Osteocyte (in vitro differentiated cells): ENCODE results near the gene HSD17B14. TPM values are rescaled to one million over a fixed set of nuclear protein-coding genes. Genes with fewer than 3 reads are reported as not detected.

Experiments used
- DNase-seq: peaks from one replicate; pipeline ENCODE4 v3.0.0; 2021; ENCODE audit warnings: mixed read lengths; ENCODE audit not compliant: unreplicated experiment; ENCODE audit errors: extremely low spot score
- H3K27ac Mint-ChIP-seq: one replicate; pipeline ENCODE4 v1.8.0; 2021; ENCODE audit warnings: mild to moderate bottlenecking, mixed read lengths; ENCODE audit not compliant: unreplicated experiment
- H3K27me3 Mint-ChIP-seq: one replicate; pipeline ENCODE4 v1.8.0; 2021; ENCODE audit warnings: mixed read lengths; ENCODE audit not compliant: unreplicated experiment
- H3K36me3 Mint-ChIP-seq: one replicate; pipeline ENCODE4 v1.8.0; 2021; ENCODE audit warnings: mixed read lengths; ENCODE audit not compliant: unreplicated experiment
- H3K4me1 Mint-ChIP-seq: one replicate; pipeline ENCODE4 v1.8.0; 2021; ENCODE audit warnings: mixed read lengths; ENCODE audit not compliant: unreplicated experiment
- H3K4me3 Mint-ChIP-seq: one replicate; pipeline ENCODE4 v1.8.0; 2021; ENCODE audit warnings: mild to moderate bottlenecking, moderate library complexity, mixed read lengths; ENCODE audit not compliant: unreplicated experiment
- H3K9me3 Mint-ChIP-seq: one replicate; pipeline ENCODE4 v1.8.0; 2021; ENCODE audit warnings: mixed read lengths; ENCODE audit not compliant: unreplicated experiment
- total RNA-seq: library from RNA; stranded (reverse); gene quantifications from 2 replicates; pipeline ENCODE4 v1.2.1, GENCODE V29; 2021
- TF ChIP-seq, protein P1 (sequence below): fragments of 200-600 bp; sonication (generic); IDR thresholded peaks from 2 replicates; pipeline ENCODE4 v1.5.0; 2021; ENCODE audit warnings: antibody characterized with exemption, mild to moderate bottlenecking, moderate library complexity

HSD17B14 gene
- total RNA-seq, 1 donor from 2014 or later: 23.9 TPM

DNA sequence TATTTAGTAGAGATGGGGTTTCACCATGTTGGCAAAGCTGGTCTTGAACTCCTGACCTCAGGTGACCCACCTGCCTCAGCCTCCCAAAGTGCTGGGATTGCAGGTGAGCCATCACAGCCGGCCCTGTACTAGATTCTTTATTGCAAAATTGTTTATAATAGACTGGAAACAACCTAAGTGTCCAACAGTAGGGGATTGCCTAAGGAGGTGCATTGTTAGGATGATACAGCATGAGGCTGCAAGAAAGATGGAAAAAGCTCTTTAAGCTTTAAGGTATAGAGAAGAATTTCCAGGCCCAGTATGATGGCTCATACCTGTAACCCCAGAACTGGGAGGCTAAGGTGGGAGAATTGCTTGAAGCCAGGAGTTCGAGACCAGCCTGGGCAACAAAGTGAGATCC lies 33.7 kb downstream of the HSD17B14 start:
- Mint-ChIP-seq H3K4me3 (no peak overlapping the region), H3K27me3 (no peaks in the 10 kb centered on the region), H3K36me3 (no peaks in the 10 kb centered on the region), H3K9me3 (no peaks in the 10 kb centered on the region), H3K27ac (no peak overlapping the region), H3K4me1 (peaks cover 26% of the 10 kb centered on the region)
- no peak for DNase-seq
- TF ChIP-seq, protein P1, sequence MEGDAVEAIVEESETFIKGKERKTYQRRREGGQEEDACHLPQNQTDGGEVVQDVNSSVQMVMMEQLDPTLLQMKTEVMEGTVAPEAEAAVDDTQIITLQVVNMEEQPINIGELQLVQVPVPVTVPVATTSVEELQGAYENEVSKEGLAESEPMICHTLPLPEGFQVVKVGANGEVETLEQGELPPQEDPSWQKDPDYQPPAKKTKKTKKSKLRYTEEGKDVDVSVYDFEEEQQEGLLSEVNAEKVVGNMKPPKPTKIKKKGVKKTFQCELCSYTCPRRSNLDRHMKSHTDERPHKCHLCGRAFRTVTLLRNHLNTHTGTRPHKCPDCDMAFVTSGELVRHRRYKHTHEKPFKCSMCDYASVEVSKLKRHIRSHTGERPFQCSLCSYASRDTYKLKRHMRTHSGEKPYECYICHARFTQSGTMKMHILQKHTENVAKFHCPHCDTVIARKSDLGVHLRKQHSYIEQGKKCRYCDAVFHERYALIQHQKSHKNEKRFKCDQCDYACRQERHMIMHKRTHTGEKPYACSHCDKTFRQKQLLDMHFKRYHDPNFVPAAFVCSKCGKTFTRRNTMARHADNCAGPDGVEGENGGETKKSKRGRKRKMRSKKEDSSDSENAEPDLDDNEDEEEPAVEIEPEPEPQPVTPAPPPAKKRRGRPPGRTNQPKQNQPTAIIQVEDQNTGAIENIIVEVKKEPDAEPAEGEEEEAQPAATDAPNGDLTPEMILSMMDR: no peak

DNA sequence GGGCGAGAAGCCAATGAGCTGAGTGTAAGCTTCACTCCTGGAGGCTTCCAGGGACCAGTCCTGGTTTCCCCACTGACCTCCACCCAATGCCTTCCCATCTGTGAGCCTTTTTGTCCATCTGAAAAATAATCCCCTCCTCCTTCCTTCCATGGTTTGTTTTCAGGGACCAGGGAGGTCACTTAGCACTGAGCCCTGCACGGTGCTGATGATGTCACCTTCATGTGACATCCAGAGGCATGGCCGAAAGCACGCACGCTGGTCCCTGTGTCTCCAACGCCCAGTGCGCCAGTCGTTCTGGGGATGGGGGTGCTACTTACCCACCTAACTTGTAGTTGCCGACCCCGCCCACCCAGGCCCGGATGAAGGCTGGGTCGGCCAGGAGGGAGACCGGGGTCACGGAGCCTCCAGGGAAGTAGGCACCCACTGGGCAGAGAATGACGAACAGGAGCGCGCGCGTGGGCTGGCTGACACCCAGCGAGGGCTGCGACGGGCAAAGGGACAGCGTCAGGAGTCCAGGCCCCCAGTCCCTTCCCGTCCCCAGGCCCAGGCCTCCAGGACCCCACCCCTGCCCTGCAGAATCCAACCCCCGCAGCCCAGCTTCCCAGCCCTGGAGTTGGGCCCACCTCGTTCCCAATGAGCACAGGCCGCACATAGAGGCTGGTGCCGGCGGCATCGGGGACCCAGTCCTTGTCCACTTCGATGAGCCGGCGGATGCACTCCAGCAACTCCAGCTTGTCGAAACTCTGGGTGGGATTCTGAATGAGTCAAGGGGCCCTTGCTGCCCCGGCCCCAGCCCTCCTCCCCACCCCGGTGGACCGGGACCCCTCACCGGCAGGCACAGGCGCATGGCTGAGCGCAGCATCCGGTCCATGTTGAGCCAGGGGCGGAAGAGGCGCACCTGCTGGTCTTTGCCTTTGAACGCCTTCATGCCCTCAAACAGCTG lies 36.7 kb downstream of the HSD17B14 start:
- Mint-ChIP-seq H3K4me1 (peaks cover 32% of the 10 kb centered on the region), H3K36me3 (no peaks in the 10 kb centered on the region), H3K27me3 (no peaks in the 10 kb centered on the region), H3K27ac (peak overlapping the region; percentile 83), H3K9me3 (no peaks in the 10 kb centered on the region), H3K4me3 (no peak overlapping the region)
- TF ChIP-seq, protein P1: no peak
- DNase-seq: no peak

DNA sequence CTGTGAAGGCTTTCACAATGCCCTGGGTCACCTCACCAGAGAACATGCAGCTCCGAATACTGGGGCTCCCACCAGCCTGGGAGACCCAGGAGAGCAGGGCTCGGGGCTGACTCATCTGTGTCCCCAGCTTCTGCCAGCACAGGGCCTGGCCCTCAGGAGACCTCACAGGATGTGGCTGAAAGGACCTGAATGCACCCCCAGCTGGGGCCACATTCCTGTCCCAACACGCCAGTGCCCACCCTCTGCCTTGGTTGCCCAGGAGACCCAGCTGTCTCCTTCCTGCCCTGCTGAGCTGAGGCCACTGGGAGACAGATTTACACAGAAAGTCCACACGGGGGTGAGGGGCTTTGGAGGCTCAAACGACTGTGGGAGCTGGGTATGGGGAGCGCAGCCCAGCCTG lies 37.4 kb downstream of the HSD17B14 start:
- no peaks in the 10 kb centered on the region for H3K36me3 Mint-ChIP-seq
- H3K27ac Mint-ChIP-seq: peak overlapping the region; percentile 83
- H3K9me3 Mint-ChIP-seq: no peaks in the 10 kb centered on the region
- no peak for DNase-seq
- TF ChIP-seq, protein P1: no peak
- peaks cover 35% of the 10 kb centered on the region for H3K4me1 Mint-ChIP-seq
- H3K4me3 Mint-ChIP-seq: peak overlapping the region; percentile 14
- H3K27me3 Mint-ChIP-seq: no peaks in the 10 kb centered on the region

DNA sequence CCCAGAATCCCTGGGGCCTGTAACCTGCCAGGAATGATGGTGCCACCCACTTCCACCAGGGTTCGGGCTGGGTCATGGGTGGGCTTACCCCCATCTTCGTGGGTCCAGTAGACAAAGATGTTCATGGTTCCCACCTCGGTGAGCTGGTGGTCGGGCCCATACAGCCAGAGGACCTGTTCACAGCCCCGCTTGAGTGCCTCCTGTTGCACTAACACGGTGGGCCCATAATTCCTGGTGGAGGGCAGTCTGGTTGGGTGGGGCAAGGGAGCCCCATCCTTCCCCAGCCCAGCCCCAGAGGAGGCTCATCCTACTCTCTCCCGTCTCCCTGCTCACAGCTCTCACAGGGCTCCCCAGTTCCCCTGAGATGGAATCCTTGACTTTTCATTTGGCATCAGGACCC lies 39.2 kb downstream of the HSD17B14 start:
- H3K4me3 Mint-ChIP-seq: no peak overlapping the region
- no peaks in the 10 kb centered on the region for H3K36me3 Mint-ChIP-seq
- no peaks in the 10 kb centered on the region for H3K9me3 Mint-ChIP-seq
- peaks cover 35% of the 10 kb centered on the region for H3K4me1 Mint-ChIP-seq
- peak overlapping the region; percentile 41 for H3K27ac Mint-ChIP-seq
- no peaks in the 10 kb centered on the region for H3K27me3 Mint-ChIP-seq
- TF ChIP-seq, protein P1: no peak
- no peak for DNase-seq

DNA sequence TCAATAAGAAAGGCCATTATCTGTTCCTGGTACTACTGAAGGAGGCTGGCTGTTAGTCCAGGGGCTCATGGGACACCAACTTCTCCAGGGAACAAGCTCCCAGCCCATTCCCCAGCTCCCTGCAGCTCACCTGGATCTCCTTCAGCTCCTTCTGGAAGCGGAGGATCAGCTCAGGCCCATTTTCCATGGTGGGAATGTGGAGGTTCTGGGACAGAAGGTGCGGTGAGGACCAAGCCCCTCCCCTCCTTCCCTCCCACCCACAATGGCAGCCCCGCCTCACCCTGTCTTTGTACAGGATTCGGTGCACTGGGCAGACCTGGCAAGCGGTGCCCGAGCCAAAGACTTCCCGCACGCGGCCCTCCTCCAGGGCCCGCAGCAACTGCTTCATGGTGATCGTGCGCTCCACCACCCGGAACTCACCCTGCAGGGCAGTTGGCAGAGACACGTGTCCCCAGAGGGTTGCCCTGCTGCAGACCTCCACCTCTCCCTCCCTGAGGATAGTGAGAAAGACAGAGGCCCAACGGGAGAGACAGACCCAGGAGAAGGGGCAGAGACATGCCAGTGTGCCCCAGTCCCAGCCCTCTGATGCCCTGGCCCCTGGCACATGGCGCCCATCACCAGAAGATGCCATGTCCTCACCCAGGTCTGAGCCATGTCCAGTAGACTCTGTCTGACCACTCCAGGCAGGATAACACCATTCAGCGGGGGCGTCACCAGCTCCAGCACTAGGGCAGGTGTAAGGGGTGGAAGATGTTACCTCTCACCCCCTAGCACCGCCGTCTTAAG lies 39.8 kb downstream of the HSD17B14 start:
- H3K27ac Mint-ChIP-seq: peak overlapping the region; percentile 97

More for the DNA sequence above, 39.8 kb downstream of the HSD17B14 start:
- H3K4me3 Mint-ChIP-seq: no peak overlapping the region
- no peaks in the 10 kb centered on the region for H3K9me3 Mint-ChIP-seq
- no peak for DNase-seq
- peaks cover 35% of the 10 kb centered on the region for H3K4me1 Mint-ChIP-seq
- TF ChIP-seq, protein P1: no peak
- H3K36me3 Mint-ChIP-seq: no peaks in the 10 kb centered on the region
- no peaks in the 10 kb centered on the region for H3K27me3 Mint-ChIP-seq
